22Rv1 (cell line): Measurements from ENCODE around the gene LRRIQ4.

Experiments
- CTCF ChIP-seq: fragments of 450-650 bp; IDR thresholded peaks from 2 replicates; pipeline ENCODE4 v1.5.1; 2017; ENCODE audit warnings: mild to moderate bottlenecking
- ZFX ChIP-seq: fragments of 450-650 bp; IDR thresholded peaks from 2 replicates; pipeline ENCODE4 v1.6.1; 2017; ENCODE audit warnings: antibody characterized with exemption, borderline replicate concordance

- TF ChIP-seq CTCF (no peak), ZFX (no peak)
These were observed 22.5 kb upstream of the LRRIQ4 start for GRCh38 chr3:169790219-169790618.
